Measurements from ENCODE around the gene TFB2M.

DNA sequence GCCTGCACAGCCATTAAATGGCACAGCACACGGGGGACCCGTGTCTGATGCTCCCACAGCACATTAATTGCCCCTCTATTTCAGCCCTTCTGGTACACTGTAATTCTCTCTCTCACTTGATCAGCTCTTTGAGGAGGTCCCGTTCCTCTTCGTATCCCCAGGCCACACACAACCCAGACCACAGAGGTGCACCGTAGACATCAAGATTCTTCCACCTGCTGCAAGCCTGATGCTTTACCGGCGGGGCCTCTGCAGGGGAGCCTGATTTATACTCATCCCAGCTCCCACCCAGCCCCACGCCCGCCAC, 59.7 kb downstream of the TFB2M start:
- TF ChIP-seq, protein P1, sequence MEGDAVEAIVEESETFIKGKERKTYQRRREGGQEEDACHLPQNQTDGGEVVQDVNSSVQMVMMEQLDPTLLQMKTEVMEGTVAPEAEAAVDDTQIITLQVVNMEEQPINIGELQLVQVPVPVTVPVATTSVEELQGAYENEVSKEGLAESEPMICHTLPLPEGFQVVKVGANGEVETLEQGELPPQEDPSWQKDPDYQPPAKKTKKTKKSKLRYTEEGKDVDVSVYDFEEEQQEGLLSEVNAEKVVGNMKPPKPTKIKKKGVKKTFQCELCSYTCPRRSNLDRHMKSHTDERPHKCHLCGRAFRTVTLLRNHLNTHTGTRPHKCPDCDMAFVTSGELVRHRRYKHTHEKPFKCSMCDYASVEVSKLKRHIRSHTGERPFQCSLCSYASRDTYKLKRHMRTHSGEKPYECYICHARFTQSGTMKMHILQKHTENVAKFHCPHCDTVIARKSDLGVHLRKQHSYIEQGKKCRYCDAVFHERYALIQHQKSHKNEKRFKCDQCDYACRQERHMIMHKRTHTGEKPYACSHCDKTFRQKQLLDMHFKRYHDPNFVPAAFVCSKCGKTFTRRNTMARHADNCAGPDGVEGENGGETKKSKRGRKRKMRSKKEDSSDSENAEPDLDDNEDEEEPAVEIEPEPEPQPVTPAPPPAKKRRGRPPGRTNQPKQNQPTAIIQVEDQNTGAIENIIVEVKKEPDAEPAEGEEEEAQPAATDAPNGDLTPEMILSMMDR (IDR thresholded peaks at IDR 0.05): no peak
- TF ChIP-seq POLR2AphosphoS5 (IDR thresholded peaks at IDR 0.05) (no peak), POLR2A (IDR thresholded peaks at IDR 0.05) (no peak), EP300 (IDR thresholded peaks at IDR 0.05) (no peak)

All from stomach (tissue), 4 donors.